Activated T-helper 17 cell treated with anti-CD3 and anti-CD28 coated beads, Interleukin-2, amount 50 U/mL, for 72 hours (primary cell): ENCODE measurements around the gene ASXL3. TPM values are rescaled to one million over a fixed set of nuclear protein-coding genes. Genes with fewer than 3 reads are reported as not detected.

Experiments
- ATAC-seq: fragments of 150-1000 bp; cut with Tn5 transposase; replicated peaks from 2 replicates; pipeline ENCODE4 v1.10.0; 2021; ENCODE audit warnings: mild to moderate bottlenecking, moderate library complexity
- H3K27ac Mint-ChIP-seq: one replicate; pipeline ENCODE4 v1.8.0; 2022; ENCODE audit warnings: mixed read lengths
- H3K27me3 Mint-ChIP-seq: one replicate; pipeline ENCODE4 v1.8.0; 2022; ENCODE audit warnings: mixed read lengths
- H3K36me3 Mint-ChIP-seq: one replicate; pipeline ENCODE4 v1.8.0; 2022; ENCODE audit warnings: low read depth, mild to moderate bottlenecking, mixed read lengths
- H3K4me1 Mint-ChIP-seq: one replicate; pipeline ENCODE4 v1.8.0; 2022; ENCODE audit warnings: mixed read lengths
- H3K4me3 Mint-ChIP-seq: one replicate; pipeline ENCODE4 v1.8.0; 2022; ENCODE audit warnings: mild to moderate bottlenecking, mixed read lengths
- H3K9me3 Mint-ChIP-seq: one replicate; pipeline ENCODE4 v1.8.0; 2022; ENCODE audit warnings: mixed read lengths
- total RNA-seq, 2 donors: library from RNA; stranded (reverse); gene quantifications; one replicate each; pipeline ENCODE4 v1.2.3, GENCODE V29; 2022

ASXL3 gene
- total RNA-seq, 2 donors from 2014 or later: not detected

DNA sequence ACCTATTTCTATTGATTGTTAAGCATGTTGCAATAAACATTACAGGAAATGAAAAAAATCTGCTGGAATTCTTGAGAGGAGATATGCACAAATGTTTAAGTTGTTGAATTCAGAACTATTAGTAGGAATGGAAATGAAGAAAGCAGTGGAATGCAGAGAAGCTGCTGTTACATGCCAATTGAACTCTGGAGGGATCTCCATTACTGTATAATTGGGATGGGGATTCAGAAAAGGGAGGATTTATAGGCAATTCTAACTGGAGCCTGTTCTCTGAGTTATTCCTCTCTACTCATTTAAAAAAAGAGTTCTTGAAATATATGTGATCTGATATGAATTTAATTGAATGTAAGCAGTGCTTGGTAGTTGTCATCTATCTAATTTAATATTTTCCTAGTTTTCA lies 2.6 kb upstream of the ASXL3 start:
- Mint-ChIP-seq H3K9me3 (peaks cover 4% of the 10 kb centered on the region), H3K27me3 (peaks cover 7% of the 10 kb centered on the region), H3K27ac (no peak overlapping the region), H3K4me1 (peaks cover 4% of the 10 kb centered on the region), H3K36me3 (no peaks in the 10 kb centered on the region), H3K4me3 (no peak overlapping the region)
- ATAC-seq: no peak

- peaks cover 4% of the 10 kb centered on the region for H3K4me1 Mint-ChIP-seq
- H3K27ac Mint-ChIP-seq: no peak overlapping the region
- H3K27me3 Mint-ChIP-seq: peaks cover 7% of the 10 kb centered on the region
- peaks cover 4% of the 10 kb centered on the region for H3K9me3 Mint-ChIP-seq
- ATAC-seq: no peak
- H3K4me3 Mint-ChIP-seq: peak overlapping the region; percentile 58
- no peaks in the 10 kb centered on the region for H3K36me3 Mint-ChIP-seq
These were observed 896 bp upstream of the ASXL3 start for GRCh38 chr18:33576999-33577646.

DNA sequence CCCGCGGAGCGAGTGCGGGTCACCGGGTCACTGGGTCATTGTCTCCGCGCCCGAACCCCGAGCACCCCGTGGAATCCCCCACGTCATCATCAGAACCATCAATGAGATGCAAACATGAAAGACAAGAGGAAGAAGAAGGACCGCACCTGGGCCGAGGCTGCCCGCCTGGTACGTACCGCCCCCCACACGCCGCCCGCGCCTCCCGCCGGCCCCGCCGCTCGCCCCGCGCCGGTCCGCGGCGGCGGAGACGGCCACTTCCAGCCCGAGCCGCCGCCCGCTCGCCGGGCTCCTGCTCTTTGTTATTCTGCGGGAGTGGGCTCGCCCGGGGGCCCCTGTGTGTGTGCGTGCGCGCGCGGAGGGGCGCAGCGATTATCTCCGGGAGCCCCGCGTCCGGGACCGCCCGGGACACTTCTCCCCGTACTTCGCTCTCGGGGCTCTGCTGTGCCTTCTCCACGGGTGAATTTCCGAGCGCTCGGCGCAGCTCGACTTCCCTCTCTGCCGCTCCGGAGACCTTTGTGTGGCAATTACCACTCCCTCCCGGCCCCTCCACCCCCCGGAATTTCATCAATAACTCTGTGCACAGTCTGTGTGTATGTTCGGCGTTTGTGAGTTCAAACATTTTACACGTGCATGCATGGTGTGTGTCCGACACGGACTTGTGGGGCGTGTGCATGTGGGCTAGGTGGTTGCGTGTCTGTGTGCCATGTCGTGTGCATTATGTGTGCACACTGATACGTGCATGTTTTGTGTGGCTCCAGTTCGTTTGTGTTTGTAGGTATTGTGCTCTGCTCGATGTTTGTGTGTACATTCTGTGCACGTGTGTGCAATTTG lies 714 bp downstream of the ASXL3 start:
- Mint-ChIP-seq H3K9me3 (no peaks in the 10 kb centered on the region), H3K27ac (no peak overlapping the region), H3K27me3 (peaks cover 4% of the 10 kb centered on the region), H3K4me1 (peaks cover 4% of the 10 kb centered on the region), H3K4me3 (no peak overlapping the region), H3K36me3 (no peaks in the 10 kb centered on the region)
- no peak for ATAC-seq

- Mint-ChIP-seq H3K27me3 (peaks cover 4% of the 10 kb centered on the region), H3K9me3 (peaks cover 4% of the 10 kb centered on the region), H3K27ac (no peak overlapping the region), H3K36me3 (no peaks in the 10 kb centered on the region), H3K4me1 (peaks cover 4% of the 10 kb centered on the region), H3K4me3 (no peak overlapping the region)
- no peak for ATAC-seq
These were observed 1.6 kb downstream of the ASXL3 start for GRCh38 chr18:33579349-33580215.

DNA sequence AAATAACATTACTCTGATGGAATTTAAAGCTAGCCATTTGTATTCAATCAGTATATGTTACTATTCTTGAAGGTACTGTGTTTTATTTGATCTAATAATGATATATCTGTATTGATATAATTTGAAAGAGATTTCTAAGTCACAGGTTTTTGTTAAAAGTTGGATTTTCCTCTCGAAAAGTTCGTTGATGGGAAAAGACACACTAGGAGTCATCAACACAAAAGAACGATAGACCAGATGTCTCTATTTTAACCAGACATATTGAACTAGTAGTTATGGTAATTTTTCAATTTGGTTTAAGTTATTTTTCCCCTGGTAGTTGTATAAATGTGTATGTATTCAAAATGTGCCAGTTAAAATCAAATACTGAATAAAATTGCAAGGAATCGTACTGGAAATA lies 2.5 kb downstream of the ASXL3 start:
- Mint-ChIP-seq H3K36me3 (no peaks in the 10 kb centered on the region), H3K4me1 (peaks cover 4% of the 10 kb centered on the region), H3K27ac (no peak overlapping the region), H3K4me3 (no peak overlapping the region), H3K27me3 (peaks cover 4% of the 10 kb centered on the region), H3K9me3 (peaks cover 7% of the 10 kb centered on the region)
- ATAC-seq: no peak

DNA sequence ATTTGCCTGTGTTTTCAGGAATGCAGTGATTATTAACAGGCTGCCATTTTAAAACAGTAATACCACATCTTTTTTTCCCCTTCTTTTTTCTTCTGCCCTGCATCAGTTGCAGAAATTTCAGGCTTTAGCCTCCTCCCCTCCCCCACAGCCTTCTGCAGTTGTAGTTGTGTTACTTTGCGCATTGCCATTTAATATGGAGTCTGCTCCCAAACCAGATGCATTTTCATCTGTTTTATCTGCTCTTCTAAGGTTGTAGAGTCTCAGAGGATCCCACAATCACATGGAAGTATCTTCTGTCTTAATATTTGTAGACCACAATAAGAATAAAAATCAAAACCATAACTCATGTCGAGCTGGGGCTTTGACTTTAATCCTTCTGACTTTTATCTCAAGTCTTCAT lies 3.8 kb downstream of the ASXL3 start:
- Mint-ChIP-seq H3K4me3 (no peak overlapping the region), H3K4me1 (peaks cover 4% of the 10 kb centered on the region), H3K27ac (no peak overlapping the region), H3K9me3 (peaks cover 12% of the 10 kb centered on the region), H3K27me3 (peaks cover 4% of the 10 kb centered on the region), H3K36me3 (no peaks in the 10 kb centered on the region)
- ATAC-seq: no peak

- H3K4me1 Mint-ChIP-seq: no peaks in the 10 kb centered on the region
- H3K9me3 Mint-ChIP-seq: peaks cover 12% of the 10 kb centered on the region
- no peaks in the 10 kb centered on the region for H3K36me3 Mint-ChIP-seq
- H3K27ac Mint-ChIP-seq: no peak overlapping the region
- no peaks in the 10 kb centered on the region for H3K27me3 Mint-ChIP-seq
- no peak for ATAC-seq
- no peak overlapping the region for H3K4me3 Mint-ChIP-seq
These were observed 5.9 kb downstream of the ASXL3 start for GRCh38 chr18:33583901-33584300.

DNA sequence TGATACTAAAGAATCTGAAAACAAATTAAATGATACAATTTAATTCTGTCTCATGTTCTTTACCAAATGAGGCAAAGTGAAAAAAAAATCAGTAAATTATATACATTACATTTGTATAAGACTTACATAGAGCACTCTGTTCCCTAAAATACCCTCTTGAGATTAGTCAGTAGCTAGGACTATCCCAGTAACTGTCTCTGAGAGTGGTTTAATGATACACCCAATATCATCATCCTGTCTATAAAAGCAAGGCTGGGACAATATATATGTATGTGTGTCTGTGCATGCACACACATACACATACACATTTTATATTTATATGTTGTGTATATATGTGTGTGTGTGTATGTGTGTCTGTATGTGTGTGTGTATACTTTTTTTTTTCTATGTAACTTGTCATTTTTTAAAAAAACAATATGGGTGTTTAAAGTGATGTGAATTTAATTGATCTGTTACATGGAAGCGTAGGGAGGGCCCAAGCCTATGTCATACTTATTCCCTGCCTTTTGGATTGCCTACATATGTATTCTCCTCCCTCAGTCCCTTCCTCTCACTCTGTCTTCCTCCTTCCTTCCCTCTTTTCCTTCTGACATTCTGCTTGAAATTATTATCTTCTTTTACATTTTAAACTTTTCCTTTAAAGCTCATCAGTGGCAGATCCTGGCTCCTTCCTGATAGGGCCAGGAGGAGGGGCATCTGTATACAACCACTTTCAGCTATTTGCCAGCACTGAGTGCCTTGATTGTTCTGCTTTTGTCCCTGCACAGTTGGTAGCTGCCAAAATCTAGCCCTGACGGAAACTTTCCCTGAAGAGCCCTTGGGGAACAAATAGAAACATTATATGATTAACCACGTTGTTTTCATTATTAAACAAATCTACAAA lies 6.8 kb downstream of the ASXL3 start:
- no peaks in the 10 kb centered on the region for H3K4me1 Mint-ChIP-seq
- no peak for ATAC-seq
- H3K27me3 Mint-ChIP-seq: no peaks in the 10 kb centered on the region
- H3K27ac Mint-ChIP-seq: no peak overlapping the region
- H3K9me3 Mint-ChIP-seq: peaks cover 12% of the 10 kb centered on the region
- no peak overlapping the region for H3K4me3 Mint-ChIP-seq
- H3K36me3 Mint-ChIP-seq: no peaks in the 10 kb centered on the region

DNA sequence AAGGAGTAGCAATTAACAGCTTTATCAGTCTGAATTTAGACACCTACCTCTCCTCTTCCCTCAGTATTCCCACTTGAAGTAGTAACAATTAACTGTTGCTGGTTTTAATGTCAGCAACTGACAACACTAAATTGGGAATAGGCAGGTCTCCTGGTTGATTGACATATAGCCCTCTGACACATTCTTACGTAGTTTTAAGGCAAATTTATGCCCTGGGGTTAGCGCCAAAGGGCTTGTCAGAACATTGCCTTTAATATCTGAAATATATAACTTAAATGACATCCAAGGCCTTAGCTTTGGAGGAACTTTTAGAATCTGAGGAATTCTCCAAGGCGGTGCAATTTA lies 7.4 kb downstream of the ASXL3 start:
- Mint-ChIP-seq H3K9me3 (peaks cover 12% of the 10 kb centered on the region), H3K36me3 (no peaks in the 10 kb centered on the region), H3K27ac (no peak overlapping the region), H3K4me3 (no peak overlapping the region), H3K27me3 (no peaks in the 10 kb centered on the region), H3K4me1 (no peaks in the 10 kb centered on the region)
- ATAC-seq: no peak

GRCh38 chr18:33588361-33588760 lies 10.3 kb downstream of the ASXL3 start:
- no peak for ATAC-seq

GRCh38 chr18:33593261-33593660 lies 15.2 kb downstream of the ASXL3 start:
- Mint-ChIP-seq H3K36me3 (no peaks in the 10 kb centered on the region), H3K4me1 (no peaks in the 10 kb centered on the region), H3K27ac (no peak overlapping the region), H3K27me3 (no peaks in the 10 kb centered on the region), H3K4me3 (no peak overlapping the region), H3K9me3 (no peaks in the 10 kb centered on the region)
- no peak for ATAC-seq

More at GRCh38 chr18:33588361-33588760, 10.3 kb downstream of the ASXL3 start:
- Mint-ChIP-seq H3K4me3 (no peak overlapping the region), H3K4me1 (no peaks in the 10 kb centered on the region), H3K27ac (no peak overlapping the region), H3K36me3 (no peaks in the 10 kb centered on the region), H3K9me3 (peaks cover 12% of the 10 kb centered on the region), H3K27me3 (no peaks in the 10 kb centered on the region)

DNA sequence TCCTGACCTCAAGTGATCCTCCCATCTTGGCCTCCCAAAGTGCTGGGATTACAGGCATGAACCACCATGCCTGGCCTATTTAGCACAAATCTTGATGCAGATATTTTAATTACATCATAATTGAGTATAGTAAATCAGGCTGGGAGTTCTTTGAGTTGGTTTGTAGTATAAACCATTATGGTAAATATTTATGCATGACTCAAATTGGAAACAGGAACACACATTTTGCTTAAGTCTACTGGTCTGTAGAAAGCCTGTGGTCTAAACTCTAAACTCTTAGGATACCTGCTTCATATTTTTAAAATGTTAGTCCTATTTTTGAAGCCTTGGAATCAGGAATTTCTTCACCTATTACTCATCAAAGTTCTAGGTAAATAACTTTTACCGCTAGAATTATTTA lies 16.8 kb downstream of the ASXL3 start:
- Mint-ChIP-seq H3K4me1 (no peaks in the 10 kb centered on the region), H3K27me3 (no peaks in the 10 kb centered on the region), H3K36me3 (no peaks in the 10 kb centered on the region), H3K27ac (no peak overlapping the region), H3K9me3 (peaks cover 3% of the 10 kb centered on the region), H3K4me3 (no peak overlapping the region)
- ATAC-seq: no peak

- Mint-ChIP-seq H3K9me3 (peaks cover 3% of the 10 kb centered on the region), H3K27ac (no peak overlapping the region), H3K27me3 (no peaks in the 10 kb centered on the region), H3K36me3 (no peaks in the 10 kb centered on the region), H3K4me1 (no peaks in the 10 kb centered on the region), H3K4me3 (no peak overlapping the region)
- no peak for ATAC-seq
These were observed 18.3 kb downstream of the ASXL3 start for GRCh38 chr18:33596178-33596854.
